Fibroblast of lung (primary cell): ENCODE results near the gene RFX1.

ENCODE experiments used
- CTCF ChIP-seq, 2 donors: IDR thresholded peaks in 1 of 2; conservative IDR thresholded peaks in 1 of 2; 1 replicate in 1 of 2; 2 replicates in 1 of 2; pipeline ENCODE4 v1.5.1; 2011 to 2012; ENCODE audit warnings: low read length in 2 of 2, control low read depth in 1 of 2, inconsistent platforms in 1 of 2, low read depth in 1 of 2, mild to moderate bottlenecking in 1 of 2
- EZH2 ChIP-seq: IDR thresholded peaks from 2 replicates; pipeline ENCODE4 v1.5.1; 2012; ENCODE audit warnings: low read length, control low read depth, mild to moderate bottlenecking; ENCODE audit errors: missing control alignments

DNA sequence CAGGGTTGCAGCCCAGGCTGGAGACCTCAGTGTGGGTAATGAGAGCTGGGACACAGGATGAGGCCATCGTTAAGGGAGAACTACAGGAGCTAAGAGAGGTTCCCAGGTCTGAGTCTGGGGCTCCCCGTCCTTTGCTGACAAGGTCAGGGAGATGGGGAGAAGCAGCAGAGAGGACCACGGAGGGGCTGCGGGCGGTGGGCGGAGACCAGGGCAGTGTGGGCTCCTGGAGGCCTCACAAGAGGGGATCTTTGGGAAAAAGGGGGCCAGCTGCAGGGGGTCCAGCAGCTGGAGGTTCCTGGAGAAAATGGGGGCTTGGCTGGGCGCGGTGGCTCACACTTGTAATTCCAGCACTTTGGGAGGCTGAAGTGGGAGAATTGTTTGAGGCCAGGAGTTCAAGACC is 16.0 kb downstream of the RFX1 start:
- TF ChIP-seq CTCF (conservative IDR thresholded peaks at IDR 0.05 in 1 of 2, IDR thresholded peaks at IDR 0.05 in 1 of 2; ENCODE audit: low read depth in 1 of 2, low read length in 2 of 2) (no peak), EZH2 (no peak)
